Astrocyte (in vitro differentiated cells and primary cell): ENCODE results near the gene LIMK1. TPM values are rescaled to one million over a fixed set of nuclear protein-coding genes. Genes with fewer than 3 reads are reported as not detected.
"Not testable (repeated sequence)": the region's sequence is repeated elsewhere in the genome, so short reads cannot be mapped to it uniquely, and the experiment has no call there.

Experiments used
- DNase-seq: peaks from one replicate; pipeline ENCODE4 v3.0.0-alpha.2; 2010; ENCODE audit warnings: low read depth
- FAIRE-seq: peaks from 2 replicates; lab custom pipeline; 2011; peaks lifted over from hg19 to GRCh38; lab: Jason Lieb, UNC
- H2AFZ ChIP-seq: 2 replicates; pipeline ENCODE4 v1.6.0; 2012; ENCODE audit warnings: low read depth, low read length, inconsistent platforms
- H3K27ac ChIP-seq: 2 replicates; pipeline ENCODE4 v1.5.1; 2011; ENCODE audit warnings: low read depth, low read length, inconsistent platforms
- H3K27me3 ChIP-seq: 2 replicates; pipeline ENCODE4 v1.6.0; 2011; ENCODE audit warnings: low read length, inconsistent platforms; ENCODE audit not compliant: insufficient read depth
- H3K36me3 ChIP-seq: 2 replicates; pipeline ENCODE4 v1.5.1; 2011; ENCODE audit warnings: low read length, inconsistent platforms; ENCODE audit not compliant: insufficient read depth
- H3K4me1 ChIP-seq: 2 replicates; pipeline ENCODE4 v1.5.1; 2011; ENCODE audit warnings: low read length, inconsistent platforms; ENCODE audit not compliant: insufficient read depth
- H3K4me2 ChIP-seq: 2 replicates; pipeline ENCODE4 v1.6.0; 2012; ENCODE audit warnings: low read length, inconsistent platforms
- H3K4me3 ChIP-seq: 2 replicates; pipeline ENCODE4 v1.5.1; 2011; ENCODE audit warnings: low read depth, mild to moderate bottlenecking, low read length, inconsistent platforms; ENCODE audit not compliant: insufficient read depth
- H3K79me2 ChIP-seq: 2 replicates; pipeline ENCODE4 v1.6.0; 2012; ENCODE audit warnings: mild to moderate bottlenecking, low read length, inconsistent platforms; ENCODE audit not compliant: insufficient read depth
- H3K9ac ChIP-seq: 2 replicates; pipeline ENCODE4 v1.6.0; 2012; ENCODE audit warnings: mild to moderate bottlenecking, low read length, inconsistent platforms
- H3K9me3 ChIP-seq: 2 replicates; pipeline ENCODE4 v1.5.1; 2012; ENCODE audit warnings: low read depth, mild to moderate bottlenecking, low read length, inconsistent platforms; ENCODE audit not compliant: insufficient read depth
- H4K20me1 ChIP-seq: 2 replicates; pipeline ENCODE4 v1.6.0; 2012; ENCODE audit warnings: low read length, inconsistent platforms; ENCODE audit not compliant: insufficient read depth
- H3K27ac Mint-ChIP-seq: one replicate; pipeline ENCODE4 v1.8.0; 2021; ENCODE audit warnings: mild to moderate bottlenecking, mixed read lengths; ENCODE audit not compliant: unreplicated experiment
- H3K27me3 Mint-ChIP-seq: one replicate; pipeline ENCODE4 v1.8.0; 2021; ENCODE audit warnings: low read depth, mixed read lengths; ENCODE audit not compliant: unreplicated experiment
- H3K36me3 Mint-ChIP-seq: one replicate; pipeline ENCODE4 v1.8.0; 2021; ENCODE audit warnings: low read depth, mixed read lengths; ENCODE audit not compliant: unreplicated experiment
- H3K4me1 Mint-ChIP-seq: one replicate; pipeline ENCODE4 v1.8.0; 2021; ENCODE audit warnings: low read depth, mixed read lengths; ENCODE audit not compliant: unreplicated experiment
- H3K4me3 Mint-ChIP-seq: one replicate; pipeline ENCODE4 v1.8.0; 2021; ENCODE audit warnings: mild to moderate bottlenecking, moderate library complexity, mixed read lengths; ENCODE audit not compliant: unreplicated experiment
- H3K9me3 Mint-ChIP-seq: one replicate; pipeline ENCODE4 v1.8.0; 2021; ENCODE audit warnings: mild to moderate bottlenecking, mixed read lengths; ENCODE audit not compliant: unreplicated experiment
- EZH2 ChIP-seq: IDR thresholded peaks from 2 replicates; pipeline ENCODE4 v1.6.1; 2012; ENCODE audit warnings: mild to moderate bottlenecking, low read length, inconsistent platforms; ENCODE audit not compliant: insufficient read depth
- total RNA-seq: library from RNA; stranded (reverse); gene quantifications from 2 replicates; pipeline ENCODE4 v1.2.1, GENCODE V29; 2021
- TF ChIP-seq, protein P1 (sequence below): IDR thresholded peaks from 2 replicates; pipeline ENCODE4 v1.5.1; 2011; ENCODE audit warnings: low read depth, mild to moderate bottlenecking, inconsistent platforms, low read length, moderate library complexity; ENCODE audit not compliant: insufficient read depth

The LIMK1 gene
- total RNA-seq, 1 donor from 2014 or later = 67.8 TPM

DNA sequence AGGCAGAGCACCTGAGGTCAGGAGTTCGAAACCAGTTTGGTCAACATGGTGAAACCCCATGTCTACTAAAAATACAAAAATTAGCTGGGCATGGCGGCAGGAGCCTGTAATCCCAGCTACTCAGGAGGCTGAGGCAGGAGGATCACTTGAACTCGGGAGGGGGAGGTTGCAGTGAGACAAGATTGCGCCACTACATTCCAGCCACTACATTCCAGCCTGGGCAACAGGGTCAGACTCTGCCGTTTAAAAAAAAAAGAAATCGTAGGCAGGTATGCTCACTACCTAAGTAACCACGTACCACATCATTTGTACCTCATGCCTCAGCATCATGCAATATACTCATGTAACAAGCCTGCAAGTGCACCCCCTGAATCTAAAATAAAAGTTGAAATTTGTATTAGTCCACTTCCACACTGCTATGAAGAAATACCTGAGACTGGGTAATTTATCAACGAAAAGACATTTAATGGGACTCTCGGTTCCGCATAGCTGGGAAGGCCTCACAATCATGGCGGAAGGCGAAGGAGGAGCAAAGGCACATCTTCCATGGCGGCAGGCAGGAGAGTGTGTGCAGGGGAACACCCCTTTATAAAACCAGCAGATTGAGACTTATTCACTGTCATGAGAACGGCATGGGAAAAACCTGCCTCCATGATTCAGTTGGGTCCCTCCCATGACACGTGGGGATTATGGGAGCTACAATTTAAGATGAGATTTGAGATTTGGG lies 82.4 kb downstream of the LIMK1 start:
- Mint-ChIP-seq H3K27me3 (no peaks in the 10 kb centered on the region), H3K4me1 (no peaks in the 10 kb centered on the region), H3K27ac (no peak overlapping the region), H3K9me3 (peaks cover 3% of the 10 kb centered on the region), H3K36me3 (peaks cover 3% of the 10 kb centered on the region), H3K4me3 (no peak overlapping the region)
- no peak overlapping the region for H3K27ac ChIP-seq
- H3K9me3 ChIP-seq = no peaks in the 10 kb centered on the region
- H2AFZ ChIP-seq = no peak overlapping the region
- FAIRE-seq (no peak), DNase-seq (no peak)
- H3K9ac ChIP-seq = no peak overlapping the region
- no peaks in the 10 kb centered on the region for H3K36me3 ChIP-seq
- TF ChIP-seq, protein P1, sequence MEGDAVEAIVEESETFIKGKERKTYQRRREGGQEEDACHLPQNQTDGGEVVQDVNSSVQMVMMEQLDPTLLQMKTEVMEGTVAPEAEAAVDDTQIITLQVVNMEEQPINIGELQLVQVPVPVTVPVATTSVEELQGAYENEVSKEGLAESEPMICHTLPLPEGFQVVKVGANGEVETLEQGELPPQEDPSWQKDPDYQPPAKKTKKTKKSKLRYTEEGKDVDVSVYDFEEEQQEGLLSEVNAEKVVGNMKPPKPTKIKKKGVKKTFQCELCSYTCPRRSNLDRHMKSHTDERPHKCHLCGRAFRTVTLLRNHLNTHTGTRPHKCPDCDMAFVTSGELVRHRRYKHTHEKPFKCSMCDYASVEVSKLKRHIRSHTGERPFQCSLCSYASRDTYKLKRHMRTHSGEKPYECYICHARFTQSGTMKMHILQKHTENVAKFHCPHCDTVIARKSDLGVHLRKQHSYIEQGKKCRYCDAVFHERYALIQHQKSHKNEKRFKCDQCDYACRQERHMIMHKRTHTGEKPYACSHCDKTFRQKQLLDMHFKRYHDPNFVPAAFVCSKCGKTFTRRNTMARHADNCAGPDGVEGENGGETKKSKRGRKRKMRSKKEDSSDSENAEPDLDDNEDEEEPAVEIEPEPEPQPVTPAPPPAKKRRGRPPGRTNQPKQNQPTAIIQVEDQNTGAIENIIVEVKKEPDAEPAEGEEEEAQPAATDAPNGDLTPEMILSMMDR = no peak
- no peak for TF ChIP-seq EZH2
- H3K79me2 ChIP-seq = peaks cover 3% of the 10 kb centered on the region
- H3K4me3 ChIP-seq = no peak overlapping the region
- no peaks in the 10 kb centered on the region for H3K4me1 ChIP-seq
- H3K4me2 ChIP-seq = no peak overlapping the region
- H3K27me3 ChIP-seq = no peaks in the 10 kb centered on the region
- H4K20me1 ChIP-seq = no peaks in the 10 kb centered on the region

DNA sequence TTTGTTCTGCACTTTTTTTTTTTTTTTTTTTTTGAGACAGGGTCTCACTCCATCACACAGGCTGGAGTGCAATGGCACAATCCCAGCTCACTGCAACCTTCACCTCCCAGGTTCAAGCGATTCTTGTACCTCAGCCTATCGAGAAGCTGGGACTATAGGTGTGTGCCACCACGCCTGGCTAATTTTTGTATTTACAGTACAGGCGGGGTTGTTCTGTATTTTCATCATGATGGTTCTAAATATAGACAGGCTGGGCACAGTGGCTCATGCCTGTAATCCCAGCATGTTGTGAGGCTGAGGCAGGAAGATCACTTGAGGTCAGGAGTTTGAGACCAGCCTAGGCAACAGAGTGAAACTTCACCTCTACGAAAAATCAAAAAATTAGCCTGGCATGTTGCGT lies 83.7 kb downstream of the LIMK1 start:
- H3K27ac ChIP-seq, H3K4me3 Mint-ChIP-seq, H3K36me3 Mint-ChIP-seq, H3K27me3 ChIP-seq, H3K4me2 ChIP-seq, H3K9ac ChIP-seq, H3K4me1 Mint-ChIP-seq, H4K20me1 ChIP-seq, H3K27me3 Mint-ChIP-seq, H3K36me3 ChIP-seq, H3K27ac Mint-ChIP-seq, H3K79me2 ChIP-seq, H3K4me3 ChIP-seq, H3K4me1 ChIP-seq, H3K9me3 ChIP-seq, H2AFZ ChIP-seq, H3K9me3 Mint-ChIP-seq, DNase-seq, FAIRE-seq: not testable (repeated sequence)

Other genes with a start within 250 kb of the LIMK1 start
- gene METTL27, start 241.3 kb upstream of the LIMK1 start, total RNA-seq = 2.1 and 2.5 TPM in 2 replicates
- not detected in 2 replicates for gene TMEM270, start 222.6 kb upstream of the LIMK1 start, total RNA-seq
- gene ELN, start 55.6 kb upstream of the LIMK1 start, total RNA-seq = 0.75 and 0.89 TPM in 2 replicates
- gene EIF4H, start 90.6 kb downstream of the LIMK1 start, total RNA-seq = 323 and 361 TPM in 2 replicates
- 1.5 and 2.0 TPM in 2 replicates for gene LAT2, start 126.2 kb downstream of the LIMK1 start, total RNA-seq
- gene RFC2, start 170.6 kb downstream of the LIMK1 start, total RNA-seq = 10.3 and 12.3 TPM in 2 replicates
- 31.4 and 35.4 TPM in 2 replicates for gene CLIP2, start 205.6 kb downstream of the LIMK1 start, total RNA-seq